T-helper 22 cell (primary cell): ENCODE measurements around the gene MSI2.
"Not testable (repeated sequence)": the region's sequence is repeated elsewhere in the genome, so short reads cannot be mapped to it uniquely, and the experiment has no call there.

Experiments
- DNase-seq: peaks from one replicate; pipeline ENCODE4 v3.0.0-alpha.2; 2020; ENCODE audit warnings: low read depth

MSI2 gene

GRCh38 chr17:57621791-57622190 lies 365.5 kb downstream of the MSI2 start:
- not testable (repeated sequence) for DNase-seq

DNA sequence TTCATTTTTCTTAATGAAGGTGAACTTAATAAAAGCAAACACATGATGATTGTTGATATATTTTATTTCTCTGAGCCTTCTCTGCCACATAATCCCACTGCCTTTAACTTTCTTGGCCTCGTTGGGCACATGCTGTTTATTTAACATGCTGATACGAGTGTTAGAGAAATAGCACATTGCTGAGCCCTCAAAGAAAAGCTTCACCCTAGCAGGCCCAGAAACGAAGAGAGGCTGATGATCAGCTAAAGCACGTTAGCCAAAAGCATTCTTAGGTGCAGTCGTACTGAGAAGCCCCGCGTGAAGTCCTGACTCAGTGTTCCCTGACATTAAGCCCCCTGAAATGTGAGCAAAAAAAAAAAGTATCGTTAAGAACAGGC lies 366.0 kb downstream of the MSI2 start:
- no peak for DNase-seq

- no peak for DNase-seq
These were observed 366.5 kb downstream of the MSI2 start for GRCh38 chr17:57622683-57623433.

DNA sequence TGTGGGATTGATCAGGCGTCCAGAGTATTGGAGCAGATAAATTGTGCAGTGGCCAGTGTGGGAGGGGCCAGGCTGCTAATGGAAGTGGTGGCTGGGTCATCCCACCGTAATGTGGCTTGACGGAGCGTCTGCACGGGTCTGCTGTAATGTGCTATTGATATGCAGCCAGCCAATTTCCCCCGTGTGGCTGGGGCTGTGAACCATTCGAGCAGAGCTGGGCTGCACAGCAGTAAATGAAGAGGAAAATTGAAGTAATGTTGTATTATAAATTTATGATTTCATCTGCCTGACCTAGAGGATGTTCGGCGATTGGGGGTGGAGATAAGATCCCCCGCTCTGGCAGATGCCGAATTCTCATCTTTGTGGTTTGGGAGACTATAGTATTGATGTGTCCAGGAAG lies 367.3 kb downstream of the MSI2 start:
- no peak for DNase-seq

GRCh38 chr17:57624386-57624785 lies 368.1 kb downstream of the MSI2 start:
- DNase-seq, result no peak

- no peak for DNase-seq
These were observed 369.2 kb downstream of the MSI2 start for GRCh38 chr17:57625511-57625910.

DNA sequence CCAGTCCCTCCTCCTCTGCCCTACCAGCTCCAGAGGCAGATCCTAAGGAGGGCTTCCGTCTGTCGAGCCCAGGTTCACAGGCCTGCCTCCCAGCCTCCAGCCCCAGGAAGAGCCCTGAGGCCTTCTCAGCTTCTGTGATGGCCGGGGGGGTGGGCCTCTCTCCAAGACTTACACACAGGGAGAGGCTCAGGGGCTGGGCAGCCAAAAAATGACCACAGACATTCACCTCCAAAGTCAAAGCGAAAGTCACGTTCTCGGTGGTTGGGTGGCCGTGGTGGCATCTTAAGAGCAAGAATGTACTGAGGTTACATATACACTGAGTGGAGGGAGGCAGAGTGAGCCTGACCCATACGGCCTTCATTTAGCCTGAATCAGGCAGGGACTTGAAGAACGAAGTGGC lies 369.6 kb downstream of the MSI2 start:
- DNase-seq, result no peak

DNA sequence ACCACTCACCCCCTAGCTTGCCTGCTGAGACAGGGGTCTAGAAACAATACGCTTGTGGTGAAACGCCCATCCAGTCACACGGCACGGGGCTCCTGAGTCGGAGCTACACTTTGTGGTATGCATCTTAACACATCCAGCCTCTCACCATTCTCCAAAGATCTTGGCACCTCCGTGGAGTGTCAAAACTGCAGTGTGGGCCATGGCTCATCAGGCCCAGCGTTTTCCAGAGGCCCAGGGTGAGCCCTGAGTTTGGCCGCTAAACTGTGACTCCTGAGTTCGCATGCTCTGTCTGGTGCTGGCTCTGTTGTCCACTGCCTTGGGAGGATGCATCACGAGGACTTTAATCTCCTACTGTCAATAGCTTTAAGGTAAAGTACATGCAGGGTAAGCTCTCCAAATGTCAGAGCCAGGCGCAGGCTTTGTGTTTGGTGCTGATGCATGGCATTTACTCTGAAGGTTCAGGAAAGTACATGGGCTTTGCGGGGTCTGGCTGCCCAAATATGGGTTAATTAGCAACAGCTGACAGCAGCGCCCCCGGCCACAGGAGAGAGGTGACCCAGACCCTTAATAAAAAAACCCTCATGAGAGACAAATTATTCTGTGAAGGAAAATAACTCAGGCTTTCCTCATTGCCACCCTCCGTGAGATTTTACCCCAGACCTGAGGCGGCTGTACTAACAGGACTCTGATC lies 370.3 kb downstream of the MSI2 start:
- DNase-seq, result no peak

GRCh38 chr17:57627591-57627990 lies 371.3 kb downstream of the MSI2 start:
- no peak for DNase-seq

GRCh38 chr17:57628421-57628820 lies 372.1 kb downstream of the MSI2 start:
- no peak for DNase-seq

GRCh38 chr17:57629470-57629869 lies 373.1 kb downstream of the MSI2 start:
- DNase-seq, result no peak

- no peak for DNase-seq
These were observed 373.6 kb downstream of the MSI2 start for GRCh38 chr17:57629886-57630285.

DNA sequence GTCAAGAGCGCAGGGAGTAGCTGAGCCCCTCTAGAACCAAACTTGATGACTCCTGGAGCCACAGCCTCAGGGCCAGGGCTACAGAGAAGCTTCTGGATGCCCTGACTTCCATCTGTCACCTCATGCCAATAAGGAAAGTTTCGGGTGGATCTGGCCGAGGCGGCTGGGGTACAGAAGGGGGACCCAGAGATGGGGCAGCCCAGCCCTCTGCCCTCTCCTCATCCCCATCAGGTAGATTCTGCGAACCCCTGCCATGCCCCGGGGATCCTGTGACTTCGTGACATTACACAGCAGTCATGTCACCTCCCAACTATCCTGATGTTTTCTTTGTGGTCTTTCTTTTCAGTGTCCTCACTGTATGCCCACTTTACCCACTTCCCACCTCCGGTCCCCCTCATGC lies 374.4 kb downstream of the MSI2 start:
- DNase-seq, result no peak

GRCh38 chr17:57631871-57632270 lies 375.5 kb downstream of the MSI2 start:
- no peak for DNase-seq

GRCh38 chr17:57632294-57632693 lies 376.0 kb downstream of the MSI2 start:
- DNase-seq, result no peak

GRCh38 chr17:57633236-57633635 lies 376.9 kb downstream of the MSI2 start:
- DNase-seq, result no peak

GRCh38 chr17:57634713-57635465 lies 378.6 kb downstream of the MSI2 start:
- DNase-seq, result no peak

- no peak for DNase-seq
These were observed 380.0 kb downstream of the MSI2 start for GRCh38 chr17:57636274-57636673.

DNA sequence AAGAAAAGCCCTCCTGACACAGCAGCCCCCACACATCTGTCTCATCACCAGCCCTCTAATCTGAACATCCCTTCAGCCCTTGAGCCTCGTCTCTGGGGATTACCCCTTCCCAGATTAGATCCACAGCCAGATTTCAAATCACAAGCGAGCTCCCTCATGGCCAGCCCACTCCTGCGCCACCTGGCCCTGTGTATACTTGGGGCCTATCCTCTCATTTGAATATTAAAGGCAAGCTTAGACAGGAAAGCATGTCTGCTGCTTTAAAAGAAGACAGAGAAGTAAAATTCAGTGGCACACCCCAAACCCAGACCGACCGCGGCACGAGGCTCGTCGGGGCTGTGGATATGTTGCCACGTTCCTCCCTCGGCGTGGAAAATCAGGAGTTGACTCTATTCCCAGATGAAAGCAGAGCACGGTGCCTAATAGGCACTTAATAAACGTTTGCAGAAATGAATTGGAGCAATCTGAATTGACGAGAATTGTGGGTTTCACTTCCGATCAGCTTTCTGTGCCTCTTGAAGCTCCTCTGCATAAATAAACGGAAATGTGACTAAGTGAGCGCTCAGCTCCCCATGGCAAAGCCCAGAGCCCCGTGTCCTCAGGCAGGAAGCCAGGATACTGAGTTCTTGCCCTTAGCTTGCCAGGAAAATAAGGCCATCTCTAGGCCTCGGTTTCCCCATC lies 380.8 kb downstream of the MSI2 start:
- no peak for DNase-seq

GRCh38 chr17:57637666-57638010 lies 381.3 kb downstream of the MSI2 start:
- no peak for DNase-seq

GRCh38 chr17:57638284-57638683 lies 382.0 kb downstream of the MSI2 start:
- no peak for DNase-seq

DNA sequence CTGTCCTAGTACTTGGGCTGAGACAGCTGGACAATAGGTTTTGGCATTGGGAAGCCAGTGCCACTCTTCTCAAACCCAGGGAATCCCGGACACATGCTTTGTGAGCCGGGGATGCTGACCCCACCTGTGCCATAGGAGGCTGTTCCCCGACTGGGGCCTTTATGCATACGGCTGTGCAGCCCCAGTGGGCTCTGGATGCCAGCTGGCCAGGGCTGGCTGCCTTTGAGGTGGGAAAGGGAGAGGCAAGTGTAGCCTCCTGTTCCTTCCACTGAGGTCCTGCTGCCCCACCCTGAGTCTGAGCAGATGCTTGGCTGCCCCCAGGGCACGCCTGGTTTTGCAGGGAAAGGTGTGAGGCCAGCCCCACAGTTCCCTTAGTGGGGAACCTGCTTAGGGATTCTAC lies 383.1 kb downstream of the MSI2 start:
- no peak for DNase-seq

GRCh38 chr17:57640079-57640478 lies 383.8 kb downstream of the MSI2 start:
- no peak for DNase-seq
